ENCODE data around the gene ACE.

DNA sequence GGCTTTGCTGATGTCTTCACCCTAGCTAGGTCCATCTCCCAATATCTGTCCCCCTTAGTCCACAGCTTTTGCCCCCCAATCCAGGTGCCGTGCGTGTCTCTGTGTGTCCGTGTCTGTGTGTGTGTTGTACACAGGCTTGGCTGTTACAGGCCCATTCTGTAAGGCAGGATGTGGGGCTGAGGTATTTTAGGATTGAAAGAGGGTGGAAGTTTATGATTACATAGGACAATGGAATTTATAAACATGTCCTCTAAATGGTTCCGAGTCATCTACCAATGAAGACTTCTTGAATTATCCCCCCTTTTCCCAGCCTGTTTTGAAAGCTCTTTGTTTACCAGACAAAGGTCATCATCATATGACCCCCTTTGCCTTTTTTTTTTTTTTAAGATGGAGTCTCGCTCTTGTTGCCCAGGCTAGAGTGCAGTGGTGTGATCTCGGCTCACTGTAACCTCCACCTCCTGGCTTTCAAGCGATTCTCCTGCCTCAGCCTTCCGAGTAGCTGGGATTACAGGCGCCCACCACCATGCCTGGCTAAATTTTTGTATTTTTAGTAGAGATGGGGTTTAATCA, 21.9 kb downstream of the ACE start:
- TF ChIP-seq, protein P1, sequence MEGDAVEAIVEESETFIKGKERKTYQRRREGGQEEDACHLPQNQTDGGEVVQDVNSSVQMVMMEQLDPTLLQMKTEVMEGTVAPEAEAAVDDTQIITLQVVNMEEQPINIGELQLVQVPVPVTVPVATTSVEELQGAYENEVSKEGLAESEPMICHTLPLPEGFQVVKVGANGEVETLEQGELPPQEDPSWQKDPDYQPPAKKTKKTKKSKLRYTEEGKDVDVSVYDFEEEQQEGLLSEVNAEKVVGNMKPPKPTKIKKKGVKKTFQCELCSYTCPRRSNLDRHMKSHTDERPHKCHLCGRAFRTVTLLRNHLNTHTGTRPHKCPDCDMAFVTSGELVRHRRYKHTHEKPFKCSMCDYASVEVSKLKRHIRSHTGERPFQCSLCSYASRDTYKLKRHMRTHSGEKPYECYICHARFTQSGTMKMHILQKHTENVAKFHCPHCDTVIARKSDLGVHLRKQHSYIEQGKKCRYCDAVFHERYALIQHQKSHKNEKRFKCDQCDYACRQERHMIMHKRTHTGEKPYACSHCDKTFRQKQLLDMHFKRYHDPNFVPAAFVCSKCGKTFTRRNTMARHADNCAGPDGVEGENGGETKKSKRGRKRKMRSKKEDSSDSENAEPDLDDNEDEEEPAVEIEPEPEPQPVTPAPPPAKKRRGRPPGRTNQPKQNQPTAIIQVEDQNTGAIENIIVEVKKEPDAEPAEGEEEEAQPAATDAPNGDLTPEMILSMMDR (IDR thresholded peaks at IDR 0.05; ENCODE audit: low read depth, low read length, missing input control): no peak
- TF ChIP-seq, protein P2, sequence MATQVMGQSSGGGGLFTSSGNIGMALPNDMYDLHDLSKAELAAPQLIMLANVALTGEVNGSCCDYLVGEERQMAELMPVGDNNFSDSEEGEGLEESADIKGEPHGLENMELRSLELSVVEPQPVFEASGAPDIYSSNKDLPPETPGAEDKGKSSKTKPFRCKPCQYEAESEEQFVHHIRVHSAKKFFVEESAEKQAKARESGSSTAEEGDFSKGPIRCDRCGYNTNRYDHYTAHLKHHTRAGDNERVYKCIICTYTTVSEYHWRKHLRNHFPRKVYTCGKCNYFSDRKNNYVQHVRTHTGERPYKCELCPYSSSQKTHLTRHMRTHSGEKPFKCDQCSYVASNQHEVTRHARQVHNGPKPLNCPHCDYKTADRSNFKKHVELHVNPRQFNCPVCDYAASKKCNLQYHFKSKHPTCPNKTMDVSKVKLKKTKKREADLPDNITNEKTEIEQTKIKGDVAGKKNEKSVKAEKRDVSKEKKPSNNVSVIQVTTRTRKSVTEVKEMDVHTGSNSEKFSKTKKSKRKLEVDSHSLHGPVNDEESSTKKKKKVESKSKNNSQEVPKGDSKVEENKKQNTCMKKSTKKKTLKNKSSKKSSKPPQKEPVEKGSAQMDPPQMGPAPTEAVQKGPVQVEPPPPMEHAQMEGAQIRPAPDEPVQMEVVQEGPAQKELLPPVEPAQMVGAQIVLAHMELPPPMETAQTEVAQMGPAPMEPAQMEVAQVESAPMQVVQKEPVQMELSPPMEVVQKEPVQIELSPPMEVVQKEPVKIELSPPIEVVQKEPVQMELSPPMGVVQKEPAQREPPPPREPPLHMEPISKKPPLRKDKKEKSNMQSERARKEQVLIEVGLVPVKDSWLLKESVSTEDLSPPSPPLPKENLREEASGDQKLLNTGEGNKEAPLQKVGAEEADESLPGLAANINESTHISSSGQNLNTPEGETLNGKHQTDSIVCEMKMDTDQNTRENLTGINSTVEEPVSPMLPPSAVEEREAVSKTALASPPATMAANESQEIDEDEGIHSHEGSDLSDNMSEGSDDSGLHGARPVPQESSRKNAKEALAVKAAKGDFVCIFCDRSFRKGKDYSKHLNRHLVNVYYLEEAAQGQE (IDR thresholded peaks at IDR 0.05): no peak
- TF ChIP-seq RAD21 (IDR thresholded peaks at IDR 0.05): no peak
- TF ChIP-seq, protein P3, sequence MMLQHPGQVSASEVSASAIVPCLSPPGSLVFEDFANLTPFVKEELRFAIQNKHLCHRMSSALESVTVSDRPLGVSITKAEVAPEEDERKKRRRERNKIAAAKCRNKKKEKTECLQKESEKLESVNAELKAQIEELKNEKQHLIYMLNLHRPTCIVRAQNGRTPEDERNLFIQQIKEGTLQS (IDR thresholded peaks at IDR 0.05): no peak
- no peak for TF ChIP-seq EGR1 (IDR thresholded peaks at IDR 0.05; ENCODE audit: low read depth in 2 of 2)
- TF ChIP-seq RXRA (IDR thresholded peaks at IDR 0.05): no peak
- no peak for TF ChIP-seq SP1 (IDR thresholded peaks at IDR 0.05)
- TF ChIP-seq JUND (IDR thresholded peaks at IDR 0.05): no peak
